ENCODE data around the gene CDK13. TPM values are rescaled to one million over a fixed set of nuclear protein-coding genes. Genes with fewer than 3 reads are reported as not detected.

The CDK13 gene
- total RNA-seq, 1 experiment from 2014 or later, result 39.2 TPM

- TF ChIP-seq ZMAT4 (CRISPR knock-in tag; IDR thresholded peaks at IDR 0.05), result no peak
- no peak for TF ChIP-seq NR1H2 (CRISPR knock-in tag; IDR thresholded peaks at IDR 0.05)
- TF ChIP-seq CTCF (IDR thresholded peaks at IDR 0.05), result no peak
These were observed 109.0 kb downstream of the CDK13 start (continued) for GRCh38 chr7:40059057-40059456.

GRCh38 chr7:40072268-40072667, 122.2 kb downstream of the CDK13 start:
- DNase-seq (ENCODE audit: low spot score) (no peak), ATAC-seq (peak; percentile 56; the same call in 1 of the 2 replicates)
- H3K4me1 Mint-ChIP-seq, result peaks cover 11% of the 10 kb centered on the region
- CTCF ChIA-PET, result interaction anchor here (0.9 kb wide), 1 partner anchor 20 kb away, joined by 3 read pairs; no protein-coding TSS in a partner anchor
- POLR2A ChIA-PET, result no interaction called here
- H3K36me3 Mint-ChIP-seq, result no peaks in the 10 kb centered on the region
- H3K27me3 Mint-ChIP-seq (ENCODE audit: low read depth), result no peaks in the 10 kb centered on the region
- no peak overlapping the region for H3K4me3 Mint-ChIP-seq
- no peak overlapping the region for H3K27ac Mint-ChIP-seq
- no peak for TF ChIP-seq ZNF423 (CRISPR knock-in tag; IDR thresholded peaks at IDR 0.05)
- TF ChIP-seq ZNF425 (CRISPR knock-in tag; conservative IDR thresholded peaks at IDR 0.05), result no peak
- TF ChIP-seq ARID4B (CRISPR knock-in tag; IDR thresholded peaks at IDR 0.05; ENCODE audit: borderline replicate concordance), result no peak
- TF ChIP-seq PRRX2 (CRISPR knock-in tag; IDR thresholded peaks at IDR 0.05), result no peak
- no peak for TF ChIP-seq FOXK1 (CRISPR knock-in tag; IDR thresholded peaks at IDR 0.05)
- no peak for TF ChIP-seq CTCF (IDR thresholded peaks at IDR 0.05)
- no peak for TF ChIP-seq TEAD1 (CRISPR knock-in tag; IDR thresholded peaks at IDR 0.05)
- no peak for TF ChIP-seq AR (CRISPR knock-in tag; IDR thresholded peaks at IDR 0.05)
- no peaks in the 10 kb centered on the region for H3K9me3 Mint-ChIP-seq

Measured in WTC11 (cell line).